ENCODE results near the gene SBNO2. TPM values are rescaled to one million over a fixed set of nuclear protein-coding genes. Genes with fewer than 3 reads are reported as not detected.

The SBNO2 gene
- total RNA-seq, 2 experiments from 2014 or later: 26.6 to 43.3 TPM

GRCh38 chr19:1084024-1084868, 89.8 kb downstream of the SBNO2 start:
- H4K20me1 ChIP-seq (ENCODE audit: insufficient read depth, low read length): no peaks in the 10 kb centered on the region
- TF ChIP-seq CTCF (conservative IDR thresholded peaks at IDR 0.05; ENCODE audit: low read length): no peak
- no peak for TF ChIP-seq EZH2phosphoT487 (IDR thresholded peaks at IDR 0.05; ENCODE audit: borderline replicate concordance, low read depth, low read length)
- no peak overlapping the region for H3K4me2 ChIP-seq (ENCODE audit: low read length)
- no peak overlapping the region for H3K4me3 ChIP-seq (ENCODE audit: low read depth, low read length, poor library complexity, severe bottlenecking)
- H2AFZ ChIP-seq (ENCODE audit: low read length): no peak overlapping the region
- H3K36me3 ChIP-seq (ENCODE audit: insufficient read depth, low read length): peaks cover 93% of the 10 kb centered on the region
- ChIA-PET POLR2A (no interaction called here), CTCF (ENCODE audit: unreplicated experiment) (no interaction called here)
- intact Hi-C loops (cut with micrococcal nuclease; ENCODE audit: unreplicated experiment): no loop called here
- no peaks in the 10 kb centered on the region for H3K9me2 ChIP-seq (ENCODE audit: insufficient read depth, low read length)
- no peak overlapping the region for H3K27ac ChIP-seq (ENCODE audit: low read depth, low read length, poor library complexity, severe bottlenecking)
- H3K79me2 ChIP-seq (ENCODE audit: insufficient read depth, low read depth, low read length): no peaks in the 10 kb centered on the region
- H3K4me1 ChIP-seq (ENCODE audit: insufficient read depth, low read length, poor library complexity, severe bottlenecking): peaks cover 27% of the 10 kb centered on the region
- no peak for DNase-seq (ENCODE audit: low spot score)
- no peaks in the 10 kb centered on the region for H3K9me3 ChIP-seq (ENCODE audit: low read length)
- no TSS peak for BruUV-seq (replicated peaks)

GRCh38 chr19:1082928-1083816, 90.9 kb downstream of the SBNO2 start:
- H3K27ac ChIP-seq (ENCODE audit: low read depth, low read length, poor library complexity, severe bottlenecking): no peak overlapping the region
- ChIA-PET POLR2A (interaction anchor here (0.9 to 1.4 kb wide), 2 partner anchors 16 to 57 kb away, joined by 3 to 6 read pairs; partner anchors contain the start of genes ARHGAP45 and CNN2), CTCF (ENCODE audit: unreplicated experiment) (no interaction called here)
- no peak for DNase-seq (ENCODE audit: low spot score)
- H3K79me2 ChIP-seq (ENCODE audit: insufficient read depth, low read depth, low read length): no peaks in the 10 kb centered on the region
- intact Hi-C loops (cut with micrococcal nuclease; ENCODE audit: unreplicated experiment): no loop called here
- no peak overlapping the region for H3K4me2 ChIP-seq (ENCODE audit: low read length)
- peaks cover 21% of the 10 kb centered on the region for H3K4me1 ChIP-seq (ENCODE audit: insufficient read depth, low read length, poor library complexity, severe bottlenecking)
- no peaks in the 10 kb centered on the region for H3K9me3 ChIP-seq (ENCODE audit: low read length)
- TF ChIP-seq EZH2phosphoT487 (IDR thresholded peaks at IDR 0.05; ENCODE audit: borderline replicate concordance, low read depth, low read length) (no peak), CTCF (conservative IDR thresholded peaks at IDR 0.05; ENCODE audit: low read length) (no peak)
- H4K20me1 ChIP-seq (ENCODE audit: insufficient read depth, low read length): no peaks in the 10 kb centered on the region
- H3K9me2 ChIP-seq (ENCODE audit: insufficient read depth, low read length): no peaks in the 10 kb centered on the region
- H3K36me3 ChIP-seq (ENCODE audit: insufficient read depth, low read length): peaks cover 91% of the 10 kb centered on the region
- BruUV-seq (replicated peaks): no TSS peak
- no peak overlapping the region for H3K4me3 ChIP-seq (ENCODE audit: low read depth, low read length, poor library complexity, severe bottlenecking)
- H2AFZ ChIP-seq (ENCODE audit: low read length): no peak overlapping the region
